IPS-18c (cell line): ENCODE measurements around the gene NGEF.
"Not testable (repeated sequence)": the region's sequence is repeated elsewhere in the genome, so short reads cannot be mapped to it uniquely, and the experiment has no call there.

ENCODE experiments used
- H3K4me3 ChIP-seq: 2 replicates; pipeline ENCODE4 v1.7.0; 2013; ENCODE audit warnings: low read depth, mild to moderate bottlenecking, low read length, moderate library complexity; ENCODE audit not compliant: insufficient read depth
- H3K9me3 ChIP-seq: one replicate; pipeline ENCODE4 v1.6.1; 2013; ENCODE audit warnings: mild to moderate bottlenecking, low read length, moderate library complexity; ENCODE audit not compliant: control insufficient read depth, insufficient read depth

The NGEF gene

GRCh38 chr2:232929303-232930058 is 83.6 kb downstream of the NGEF start:
- Histone ChIP-seq H3K4me3 (peak overlapping the region; percentile 63; the same call in 1 of the 2 replicates), H3K9me3 (peaks cover 4% of the 10 kb centered on the region)

GRCh38 chr2:232928551-232929302 is 84.3 kb downstream of the NGEF start:
- H3K9me3 ChIP-seq: peaks cover 4% of the 10 kb centered on the region
- peak overlapping the region; percentile 63 for H3K4me3 ChIP-seq

GRCh38 chr2:232927793-232928550 is 85.1 kb downstream of the NGEF start:
- Histone ChIP-seq H3K9me3 (peaks cover 4% of the 10 kb centered on the region), H3K4me3 (peak overlapping the region; percentile 63)

GRCh38 chr2:232927032-232927792 is 85.8 kb downstream of the NGEF start:
- Histone ChIP-seq H3K4me3 (peak overlapping the region; percentile 32), H3K9me3 (peaks cover 4% of the 10 kb centered on the region)

DNA sequence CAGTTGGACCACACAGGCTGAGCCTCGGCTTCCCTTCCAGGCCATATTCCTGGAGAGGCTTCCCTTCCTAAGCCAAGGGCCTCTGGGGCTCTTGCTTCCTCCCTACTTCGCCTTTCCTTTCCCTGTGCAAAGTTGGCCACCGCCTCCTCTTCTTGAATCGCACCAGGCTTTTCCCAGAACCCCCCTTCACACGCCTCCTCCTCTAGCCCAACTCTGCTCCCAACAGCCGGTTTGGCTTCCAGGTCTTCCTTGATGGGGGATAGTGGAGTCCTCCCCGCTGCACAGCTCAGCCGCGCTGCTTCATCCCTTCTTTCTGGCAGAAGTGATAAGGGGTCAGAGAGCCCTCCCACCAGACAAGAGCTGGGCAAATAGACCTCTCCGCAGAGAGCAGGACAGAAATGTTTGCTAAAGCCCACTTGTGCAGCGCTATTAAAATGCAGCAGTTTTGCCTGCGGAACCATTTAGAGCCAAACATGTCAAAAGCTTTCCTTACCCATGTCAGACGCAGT is 86.6 kb downstream of the NGEF start:
- Histone ChIP-seq H3K4me3 (peak overlapping the region; percentile 32; the same call in 1 of the 2 replicates), H3K9me3 (peaks cover 4% of the 10 kb centered on the region)

DNA sequence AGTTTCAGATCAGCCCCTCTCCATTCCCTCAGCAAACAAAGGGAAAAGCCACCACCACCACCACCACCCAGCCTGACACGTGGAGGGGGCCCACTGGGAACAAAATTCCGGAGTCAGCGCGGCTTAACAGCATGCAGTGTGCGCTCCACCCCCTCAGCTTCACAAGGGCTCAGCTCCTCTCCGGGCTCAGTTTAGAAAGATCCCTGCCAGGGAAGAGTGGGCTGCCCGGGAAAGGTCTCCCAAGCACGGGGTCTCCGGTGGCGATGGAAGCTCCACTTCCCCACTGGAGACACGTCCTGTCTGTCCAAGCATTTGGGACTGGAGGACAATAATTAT is 87.3 kb downstream of the NGEF start:
- Histone ChIP-seq H3K9me3 (peaks cover 4% of the 10 kb centered on the region), H3K4me3 (no peak overlapping the region)

GRCh38 chr2:232925153-232925820 is 87.8 kb downstream of the NGEF start:
- Histone ChIP-seq H3K4me3 (no peak overlapping the region), H3K9me3 (peaks cover 4% of the 10 kb centered on the region)

DNA sequence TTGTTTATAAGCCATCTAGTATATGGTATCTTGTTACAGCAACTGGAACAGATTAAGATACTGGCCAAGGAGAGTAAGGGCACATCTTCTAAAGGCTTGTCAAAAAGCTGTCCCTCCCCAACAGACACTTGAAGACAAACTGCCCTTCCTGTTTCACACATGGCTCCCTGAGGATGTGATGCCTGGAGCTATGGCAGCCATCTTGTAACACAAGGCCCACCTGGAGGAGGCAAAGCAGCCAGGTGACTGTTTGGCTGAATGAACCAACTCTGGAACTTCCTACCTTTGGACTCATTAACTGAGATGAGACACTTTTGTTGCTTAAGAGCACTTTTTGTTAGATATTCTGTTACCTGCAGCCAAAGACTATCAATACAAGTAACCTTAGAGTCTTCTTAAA is 88.6 kb downstream of the NGEF start:
- Histone ChIP-seq H3K4me3 (no peak overlapping the region), H3K9me3 (peaks cover 4% of the 10 kb centered on the region)

DNA sequence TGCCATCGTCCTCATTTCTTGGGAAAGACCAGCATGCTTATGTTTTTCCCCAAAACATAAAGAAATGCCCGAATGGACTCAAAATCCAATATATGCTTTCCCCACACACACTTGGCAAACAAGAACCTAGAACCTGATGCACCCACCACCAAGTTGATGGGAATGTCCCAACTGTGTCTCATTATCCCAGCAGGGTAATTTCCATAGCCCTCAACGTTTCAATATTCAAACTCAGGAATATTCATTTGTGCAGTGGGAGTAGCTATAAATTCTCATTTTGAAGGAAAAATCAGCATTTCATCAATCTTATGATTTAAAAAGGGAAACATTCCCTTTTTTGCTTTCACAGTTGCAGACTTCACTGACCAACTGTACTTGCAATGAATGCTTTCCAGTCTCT is 92.3 kb downstream of the NGEF start:
- Histone ChIP-seq H3K9me3 (peaks cover 4% of the 10 kb centered on the region), H3K4me3 (no peak overlapping the region)

- no peak overlapping the region for H3K4me3 ChIP-seq
Observed at GRCh38 chr2:232920055-232920454, 93.0 kb downstream of the NGEF start.

GRCh38 chr2:232919141-232919540 is 93.9 kb downstream of the NGEF start:
- no peaks in the 10 kb centered on the region for H3K9me3 ChIP-seq
- H3K4me3 ChIP-seq: no peak overlapping the region

More at GRCh38 chr2:232920055-232920454, 93.0 kb downstream of the NGEF start:
- H3K9me3 ChIP-seq: peaks cover under 1% of the 10 kb centered on the region

GRCh38 chr2:232913903-232914302 is 99.2 kb downstream of the NGEF start:
- no peaks in the 10 kb centered on the region for H3K9me3 ChIP-seq
- no peak overlapping the region for H3K4me3 ChIP-seq

GRCh38 chr2:232911712-232912277 is 101.3 kb downstream of the NGEF start:
- H3K9me3 ChIP-seq: no peaks in the 10 kb centered on the region
- no peak overlapping the region for H3K4me3 ChIP-seq

- Histone ChIP-seq H3K4me3 (no peak overlapping the region), H3K9me3 (no peaks in the 10 kb centered on the region)
Observed at GRCh38 chr2:232910376-232910775, 102.7 kb downstream of the NGEF start.

- Histone ChIP-seq H3K4me3 (no peak overlapping the region), H3K9me3 (peaks cover 2% of the 10 kb centered on the region)
Observed at GRCh38 chr2:232908695-232909094, 104.4 kb downstream of the NGEF start.

DNA sequence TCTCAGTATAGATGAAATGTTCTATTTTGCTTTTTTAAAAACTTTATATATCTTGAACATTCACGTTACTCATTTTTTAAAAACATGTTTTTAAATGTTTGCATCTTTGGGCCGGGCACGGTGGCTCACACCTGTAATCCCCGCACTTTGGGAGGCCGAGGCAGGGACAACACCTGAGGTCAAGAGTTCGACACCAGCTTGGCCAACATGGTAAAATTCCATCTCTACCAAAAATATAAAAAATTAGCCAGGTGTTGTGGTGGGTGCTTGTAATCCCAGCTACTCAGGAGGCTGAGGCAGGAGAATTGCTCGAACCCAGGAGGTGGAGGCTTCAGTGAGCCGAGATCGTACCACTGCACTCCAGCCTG is 105.4 kb downstream of the NGEF start:
- H3K4me3 ChIP-seq, H3K9me3 ChIP-seq: not testable (repeated sequence)
